ENCODE data around the gene ZFYVE28. TPM values are rescaled to one million over a fixed set of nuclear protein-coding genes. Genes with fewer than 3 reads are reported as not detected.

The ZFYVE28 gene
- total RNA-seq, 2 donors from 2014 or later: 13.8 to 25.6 TPM

DNA sequence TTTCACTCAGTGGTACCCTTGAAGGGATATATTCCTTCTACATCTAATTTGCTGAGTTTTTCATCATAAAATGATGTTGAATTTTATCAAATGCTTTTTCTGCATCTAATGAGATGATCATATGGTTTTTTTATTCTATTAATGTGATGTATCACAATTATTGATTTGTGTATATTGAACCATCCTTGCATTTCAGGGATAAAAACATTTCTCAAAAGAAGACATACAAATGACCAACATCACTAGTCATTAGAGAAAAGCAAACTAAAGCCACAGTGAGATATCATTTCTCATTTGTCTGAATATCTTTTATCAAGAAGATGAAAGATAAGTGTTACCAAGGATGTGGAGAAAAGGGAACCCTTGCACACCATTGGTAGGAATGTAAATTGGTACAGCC, 90.9 kb downstream of the ZFYVE28 start:
- Mint-ChIP-seq H3K9me3 (no peaks in the 10 kb centered on the region), H3K36me3 (peaks cover 25% of the 10 kb centered on the region), H3K27me3 (peaks cover 0 to 2% of the 10 kb centered on the region in 2 donors), H3K4me1 (ENCODE audit: low read depth in 2 of 2) (peaks cover 13% of the 10 kb centered on the region in 2 donors), H3K27ac (no peak overlapping the region), H3K4me3 (no peak overlapping the region)
- ATAC-seq (no peak), DNase-seq (ENCODE audit: low spot score) (no peak)

DNA sequence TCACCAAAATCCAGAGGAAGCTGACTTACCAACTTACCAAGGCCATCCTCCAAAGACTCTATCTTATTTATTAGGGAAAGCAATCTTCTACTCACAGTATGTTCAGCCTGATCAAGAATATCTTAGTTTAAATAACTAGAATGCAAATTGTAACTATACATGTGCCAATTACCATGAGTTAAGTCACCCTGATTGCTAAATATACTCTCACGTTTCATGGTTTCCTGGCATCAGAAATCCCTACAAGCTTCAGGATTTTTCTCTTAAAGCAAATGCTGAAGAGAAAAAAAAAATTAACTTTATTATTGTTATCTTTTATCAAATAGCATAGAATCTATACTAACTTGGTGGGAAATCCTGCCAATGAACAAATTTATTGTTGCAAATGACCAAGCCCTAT, 93.6 kb downstream of the ZFYVE28 start:
- no peak for DNase-seq (ENCODE audit: low spot score)
- Mint-ChIP-seq H3K9me3 (no peaks in the 10 kb centered on the region), H3K27me3 (peaks cover 0 to 7% of the 10 kb centered on the region in 2 donors), H3K36me3 (peaks cover 21% of the 10 kb centered on the region), H3K4me3 (no peak overlapping the region), H3K27ac (no peak overlapping the region), H3K4me1 (ENCODE audit: low read depth in 2 of 2) (peaks cover 22 to 23% of the 10 kb centered on the region in 2 donors)
- no peak for ATAC-seq

DNA sequence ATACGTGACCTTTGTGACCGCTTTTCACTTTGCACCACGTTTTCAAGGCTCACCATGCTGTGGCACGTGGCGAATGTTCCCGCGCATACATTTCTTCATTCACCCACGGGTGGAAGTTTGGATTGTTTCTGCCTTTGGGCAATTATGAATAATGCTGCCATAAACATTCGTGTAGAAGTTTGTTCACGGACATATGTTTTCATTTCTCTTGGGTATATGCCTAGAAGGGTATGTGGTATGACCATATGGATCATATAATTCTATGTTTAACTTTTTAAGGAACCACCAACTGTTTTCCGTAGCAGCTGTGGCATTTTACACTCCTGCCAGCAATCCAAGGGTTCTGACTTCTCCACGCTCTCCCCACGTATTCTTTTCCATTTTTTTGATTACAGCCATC, 95.6 kb downstream of the ZFYVE28 start:
- Mint-ChIP-seq H3K4me3 (no peak overlapping the region), H3K27ac (no peak overlapping the region)

DNA sequence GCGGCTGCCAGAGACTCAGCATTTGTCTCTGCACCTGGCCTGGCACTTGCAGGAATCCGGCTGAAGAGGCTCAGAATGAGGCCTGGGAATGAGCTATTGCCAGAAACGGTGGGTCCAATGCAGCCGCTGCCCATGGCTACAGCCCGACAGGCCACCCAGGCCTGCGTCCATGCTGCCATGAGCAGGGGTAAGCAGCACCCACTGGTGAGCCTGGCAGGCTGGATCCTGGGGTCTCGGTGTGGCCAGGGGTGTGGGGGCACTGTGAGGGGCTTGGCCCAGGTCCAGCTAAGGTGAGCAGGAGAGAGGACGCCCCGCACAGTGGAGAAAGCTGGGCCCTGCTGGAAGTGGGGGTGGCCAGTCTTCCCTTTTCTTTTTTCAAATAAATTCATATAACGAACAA, 96.2 kb downstream of the ZFYVE28 start:
- Mint-ChIP-seq H3K4me3 (no peak overlapping the region), H3K27me3 (peaks cover 0 to 7% of the 10 kb centered on the region in 2 donors)

More for the DNA sequence above, 95.6 kb downstream of the ZFYVE28 start:
- DNase-seq (ENCODE audit: low spot score): no peak
- Mint-ChIP-seq H3K27me3 (peaks cover 0 to 7% of the 10 kb centered on the region in 2 donors), H3K9me3 (no peaks in the 10 kb centered on the region), H3K36me3 (peaks cover 5% of the 10 kb centered on the region), H3K4me1 (ENCODE audit: low read depth in 2 of 2) (peaks cover 22 to 28% of the 10 kb centered on the region in 2 donors)
- ATAC-seq: no peak

DNA sequence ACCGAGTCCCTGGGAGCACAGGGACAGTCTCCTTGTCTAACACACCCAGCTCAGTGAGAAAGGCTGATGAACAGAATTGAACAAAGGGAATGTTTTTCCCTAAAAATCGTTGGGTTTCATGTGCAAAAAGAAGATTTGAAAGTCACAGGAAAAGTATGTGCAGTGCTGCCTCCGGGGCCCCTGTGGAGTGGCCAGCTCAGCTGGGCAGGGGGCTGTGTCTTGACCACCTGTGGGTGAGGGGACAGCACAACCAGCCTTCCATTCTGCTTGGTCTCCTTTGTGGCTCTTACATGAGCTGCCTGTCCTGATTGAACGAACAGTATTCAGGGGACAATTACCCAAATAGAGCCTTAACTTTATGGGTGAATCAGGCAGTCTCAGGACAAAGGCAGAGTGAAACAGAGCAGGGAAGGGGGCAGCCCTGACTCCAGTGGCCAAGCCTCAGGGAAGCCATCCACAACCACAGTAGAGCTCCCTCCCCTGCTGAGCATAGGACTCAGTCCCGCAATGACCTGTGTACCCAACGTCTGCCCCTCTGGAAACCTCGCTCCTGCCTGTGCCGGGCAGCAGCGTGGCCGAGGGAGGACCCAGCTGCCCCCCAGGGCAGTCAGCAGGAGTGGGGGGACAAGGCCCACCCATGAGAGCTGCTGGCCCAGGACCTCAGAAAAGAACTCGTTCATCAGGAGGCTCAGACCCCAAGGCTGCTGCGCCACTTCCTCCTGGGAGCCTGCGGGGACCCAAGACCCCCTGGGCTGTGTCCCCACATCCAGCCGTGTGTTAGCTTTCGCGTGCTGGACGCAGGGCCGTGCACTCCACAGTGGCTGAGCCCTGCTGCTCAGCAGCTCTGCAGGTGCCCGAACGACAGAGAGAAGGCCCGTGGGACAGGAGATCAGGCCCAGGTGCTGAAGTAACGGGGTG, 96.9 kb downstream of the ZFYVE28 start:
- no peaks in the 10 kb centered on the region for H3K9me3 Mint-ChIP-seq
- peak overlapping the region; percentile 35 for H3K4me3 Mint-ChIP-seq
- no peak for ATAC-seq
- peaks cover 0 to 7% of the 10 kb centered on the region in 2 donors for H3K27me3 Mint-ChIP-seq
- H3K36me3 Mint-ChIP-seq: no peaks in the 10 kb centered on the region
- H3K4me1 Mint-ChIP-seq (ENCODE audit: low read depth in 2 of 2): peaks cover 22 to 28% of the 10 kb centered on the region in 2 donors
- DNase-seq (ENCODE audit: low spot score): no peak
- no peak overlapping the region for H3K27ac Mint-ChIP-seq

More for the DNA sequence above, 96.2 kb downstream of the ZFYVE28 start:
- no peak for ATAC-seq
- H3K9me3 Mint-ChIP-seq: no peaks in the 10 kb centered on the region
- H3K36me3 Mint-ChIP-seq: no peaks in the 10 kb centered on the region
- peaks cover 22 to 28% of the 10 kb centered on the region in 2 donors for H3K4me1 Mint-ChIP-seq (ENCODE audit: low read depth in 2 of 2)
- no peak overlapping the region for H3K27ac Mint-ChIP-seq
- no peak for DNase-seq (ENCODE audit: low spot score)

DNA sequence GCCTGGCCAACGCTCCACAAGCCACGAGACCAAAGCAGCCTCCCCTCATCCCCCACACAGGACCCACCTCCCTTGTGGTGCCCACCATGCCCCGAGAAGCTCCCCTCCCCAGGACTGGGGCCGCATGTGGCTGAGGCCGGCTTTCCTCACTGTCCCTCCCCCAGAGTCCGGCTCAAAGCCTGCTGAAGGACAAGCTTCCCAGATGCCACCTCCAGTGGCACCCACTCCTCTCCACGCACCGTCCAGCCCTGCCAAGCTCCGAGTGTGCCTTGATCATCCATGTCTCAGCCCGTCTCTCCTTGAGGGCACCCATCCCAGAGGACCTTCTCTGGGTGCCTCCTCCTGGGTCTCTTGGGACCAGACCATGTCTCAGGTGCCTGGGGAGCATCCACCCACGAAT, 97.7 kb downstream of the ZFYVE28 start:
- H3K27me3 Mint-ChIP-seq: peaks cover 0 to 7% of the 10 kb centered on the region in 2 donors
- H3K4me1 Mint-ChIP-seq (ENCODE audit: low read depth in 2 of 2): peaks cover 22 to 28% of the 10 kb centered on the region in 2 donors
- H3K27ac Mint-ChIP-seq: no peak overlapping the region
- DNase-seq (ENCODE audit: low spot score): no peak
- H3K4me3 Mint-ChIP-seq: peak overlapping the region; percentile 35
- ATAC-seq: no peak
- peaks cover 6% of the 10 kb centered on the region for H3K36me3 Mint-ChIP-seq
- no peaks in the 10 kb centered on the region for H3K9me3 Mint-ChIP-seq

DNA sequence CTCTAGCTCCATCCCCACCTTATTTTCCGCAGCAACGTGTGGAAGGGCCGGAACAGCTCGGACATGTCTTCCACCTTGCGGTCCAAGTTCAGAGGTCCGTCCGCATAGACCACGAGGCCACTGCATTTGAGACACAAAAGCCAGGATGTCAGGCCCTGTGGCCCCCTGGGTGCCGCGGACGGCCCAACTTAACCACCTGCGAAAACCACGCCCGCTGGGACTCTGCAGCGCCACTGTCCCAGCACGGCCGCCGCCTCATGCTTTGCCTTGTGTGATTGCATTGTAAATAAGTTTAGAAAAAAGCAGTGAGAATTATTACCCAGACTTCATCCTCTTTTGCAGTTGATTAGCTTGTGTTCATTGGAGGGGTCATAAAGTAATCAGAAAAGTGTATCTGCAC, 98.3 kb downstream of the ZFYVE28 start:
- Mint-ChIP-seq H3K9me3 (no peaks in the 10 kb centered on the region), H3K36me3 (peaks cover 9% of the 10 kb centered on the region), H3K27ac (no peak overlapping the region), H3K27me3 (peaks cover 0 to 7% of the 10 kb centered on the region in 2 donors), H3K4me3 (peak overlapping the region; percentile 25), H3K4me1 (ENCODE audit: low read depth in 2 of 2) (peaks cover 22 to 28% of the 10 kb centered on the region in 2 donors)
- DNase-seq (ENCODE audit: low spot score) (peak; percentile 60), ATAC-seq (peak; percentile 81)

DNA sequence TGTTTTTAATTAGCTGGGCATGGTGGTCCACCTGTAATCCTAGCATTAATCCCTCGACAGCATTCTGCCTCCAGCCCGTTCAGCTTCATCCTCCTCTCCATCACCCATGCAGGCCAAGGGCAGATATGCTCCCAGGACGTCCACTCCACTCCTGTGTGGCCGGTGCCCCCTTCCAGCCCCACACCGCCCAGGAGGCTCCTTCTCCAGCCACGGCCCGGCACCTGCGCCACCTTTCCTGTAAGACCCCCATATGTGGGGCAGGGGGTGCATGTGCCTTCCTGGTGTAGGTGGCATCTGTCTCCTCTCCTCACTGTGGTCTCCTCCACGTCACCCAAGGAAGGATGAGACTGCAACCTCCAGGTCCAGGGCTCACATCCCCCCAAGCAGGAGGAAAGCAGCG, 99.6 kb downstream of the ZFYVE28 start:
- H3K9me3 Mint-ChIP-seq: no peaks in the 10 kb centered on the region
- H3K4me1 Mint-ChIP-seq (ENCODE audit: low read depth in 2 of 2): peaks cover 22 to 28% of the 10 kb centered on the region in 2 donors
- H3K4me3 Mint-ChIP-seq: no peak overlapping the region
- H3K36me3 Mint-ChIP-seq: peaks cover 9% of the 10 kb centered on the region
- ATAC-seq: no peak
- peaks cover 0 to 7% of the 10 kb centered on the region in 2 donors for H3K27me3 Mint-ChIP-seq
- DNase-seq (ENCODE audit: low spot score): no peak
- H3K27ac Mint-ChIP-seq: no peak overlapping the region

DNA sequence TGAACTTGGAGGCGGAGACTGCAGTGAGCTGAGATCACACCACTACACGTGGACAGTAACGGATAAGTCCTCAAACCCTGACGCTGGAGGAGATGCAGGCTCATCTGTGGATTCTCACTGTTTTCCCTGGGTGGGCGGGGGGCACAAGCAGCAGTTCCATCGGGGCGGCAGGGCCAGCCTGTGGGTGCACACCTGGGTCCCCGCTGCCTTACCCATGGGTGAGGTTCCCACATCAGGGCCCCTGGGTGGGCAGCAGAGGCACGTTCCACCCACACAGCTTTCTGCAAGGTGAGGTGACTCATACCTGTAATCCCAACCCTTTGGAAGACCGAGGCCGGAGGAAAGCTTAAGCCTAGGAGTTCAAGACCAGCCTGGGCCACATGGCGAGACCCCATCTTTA, 100.0 kb downstream of the ZFYVE28 start:
- Mint-ChIP-seq H3K27ac (no peak overlapping the region), H3K4me1 (ENCODE audit: low read depth in 2 of 2) (peaks cover 22 to 28% of the 10 kb centered on the region in 2 donors)

DNA sequence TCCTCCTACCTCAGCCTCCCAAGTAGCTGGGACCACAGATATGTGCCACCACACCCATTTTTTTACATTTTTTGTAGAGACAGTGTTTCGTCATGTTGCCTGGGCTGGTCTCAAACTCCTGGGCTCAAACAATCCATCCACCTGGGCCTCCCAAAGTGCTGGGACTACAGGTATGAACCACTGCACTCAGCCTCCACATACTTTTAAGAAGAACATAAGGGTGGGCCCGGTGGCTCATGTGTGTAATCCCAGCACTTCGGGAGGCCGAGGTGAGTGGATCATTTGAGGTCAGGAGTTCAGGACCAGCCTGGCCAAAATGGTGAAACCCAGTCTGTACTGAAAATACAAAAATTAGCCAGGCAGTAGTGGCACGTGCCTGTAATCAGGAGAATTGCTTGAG, 105.1 kb downstream of the ZFYVE28 start:
- H3K27me3 Mint-ChIP-seq: no peaks in the 10 kb centered on the region
- ATAC-seq (no peak), DNase-seq (ENCODE audit: low spot score) (no peak)
- H3K36me3 Mint-ChIP-seq: peaks cover 9% of the 10 kb centered on the region
- no peak overlapping the region for H3K27ac Mint-ChIP-seq
- H3K4me1 Mint-ChIP-seq (ENCODE audit: low read depth in 2 of 2): no peaks in the 10 kb centered on the region
- H3K4me3 Mint-ChIP-seq: no peak overlapping the region
- no peaks in the 10 kb centered on the region for H3K9me3 Mint-ChIP-seq

More for the DNA sequence above, 100.0 kb downstream of the ZFYVE28 start:
- peaks cover 9% of the 10 kb centered on the region for H3K36me3 Mint-ChIP-seq
- no peak for ATAC-seq
- no peak overlapping the region for H3K4me3 Mint-ChIP-seq
- DNase-seq (ENCODE audit: low spot score): no peak
- H3K9me3 Mint-ChIP-seq: no peaks in the 10 kb centered on the region
- peaks cover 0 to 7% of the 10 kb centered on the region in 2 donors for H3K27me3 Mint-ChIP-seq

DNA sequence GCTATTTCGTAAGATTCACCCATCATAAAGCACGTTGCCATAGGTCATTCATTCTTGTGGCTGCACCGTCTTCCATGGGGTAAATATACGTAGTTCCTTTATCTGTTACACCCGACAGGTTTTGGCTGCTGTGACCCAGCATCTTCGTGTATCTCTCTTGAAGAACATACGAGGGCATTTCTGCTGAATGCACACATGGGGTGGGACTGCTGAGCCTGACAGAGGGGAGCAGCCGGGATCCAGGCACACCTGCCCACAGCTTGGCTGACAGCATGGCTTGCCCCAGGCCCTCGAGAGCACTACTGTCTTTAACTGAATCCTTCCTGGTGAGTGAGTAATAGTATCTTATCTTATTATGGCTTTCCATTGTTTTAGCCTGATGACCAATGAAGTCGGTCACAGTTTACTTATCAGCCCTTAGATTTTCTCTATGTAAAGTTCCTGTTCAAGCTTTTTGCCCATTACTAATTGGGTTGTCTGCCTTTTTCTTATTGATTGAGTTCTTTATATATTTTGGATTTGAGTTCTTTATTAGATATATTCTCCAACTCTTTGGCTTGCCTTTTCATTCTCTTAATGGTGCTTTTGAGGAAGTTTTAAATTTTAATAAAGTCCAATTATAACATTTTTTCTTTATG, 111.6 kb downstream of the ZFYVE28 start:
- no peaks in the 10 kb centered on the region for H3K9me3 Mint-ChIP-seq
- no peaks in the 10 kb centered on the region for H3K36me3 Mint-ChIP-seq
- no peak overlapping the region for H3K4me3 Mint-ChIP-seq
- H3K27me3 Mint-ChIP-seq: no peaks in the 10 kb centered on the region
- no peaks in the 10 kb centered on the region for H3K4me1 Mint-ChIP-seq (ENCODE audit: low read depth in 2 of 2)
- no peak for ATAC-seq
- H3K27ac Mint-ChIP-seq: no peak overlapping the region
- DNase-seq (ENCODE audit: low spot score): no peak

DNA sequence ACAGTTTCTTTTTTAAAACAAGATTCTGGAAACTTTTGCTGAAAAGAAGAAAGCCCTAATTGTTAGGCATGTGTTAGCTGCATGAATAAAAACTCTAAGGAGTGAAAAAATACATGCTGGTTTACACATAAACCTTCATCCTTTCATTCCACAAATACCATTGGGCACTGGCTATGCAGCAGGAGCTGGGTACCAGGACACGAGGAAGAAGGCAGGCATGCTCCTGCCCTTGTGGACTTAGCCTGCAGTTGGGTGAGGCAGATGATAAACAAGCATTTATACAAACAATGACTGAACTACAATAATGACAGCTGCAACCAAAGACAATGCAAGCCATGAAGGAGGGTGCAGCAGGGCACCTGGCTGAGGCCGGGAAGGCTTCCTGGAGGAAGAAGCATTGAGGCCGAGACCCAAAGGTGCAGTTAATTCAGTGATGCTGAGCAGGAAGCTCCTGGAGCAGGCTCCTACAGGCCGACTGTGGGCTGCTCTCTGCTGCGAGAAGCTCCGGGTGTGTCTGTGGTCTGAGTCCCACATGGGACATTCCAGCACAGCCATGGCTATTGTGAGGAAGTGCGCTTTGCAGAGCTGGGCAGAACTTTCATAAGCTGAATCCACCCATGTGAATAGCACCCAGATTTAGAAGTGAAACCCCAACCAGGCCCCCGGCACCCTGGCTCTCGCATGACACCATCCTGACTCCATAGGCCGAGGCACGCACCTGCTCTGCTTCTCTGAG, 112.5 kb downstream of the ZFYVE28 start:
- H3K4me3 Mint-ChIP-seq: no peak overlapping the region
- no peaks in the 10 kb centered on the region for H3K4me1 Mint-ChIP-seq (ENCODE audit: low read depth in 2 of 2)
- H3K27me3 Mint-ChIP-seq: no peaks in the 10 kb centered on the region
- DNase-seq (ENCODE audit: low spot score): no peak
- H3K27ac Mint-ChIP-seq: no peak overlapping the region
- ATAC-seq: no peak
- H3K36me3 Mint-ChIP-seq: no peaks in the 10 kb centered on the region
- no peaks in the 10 kb centered on the region for H3K9me3 Mint-ChIP-seq

DNA sequence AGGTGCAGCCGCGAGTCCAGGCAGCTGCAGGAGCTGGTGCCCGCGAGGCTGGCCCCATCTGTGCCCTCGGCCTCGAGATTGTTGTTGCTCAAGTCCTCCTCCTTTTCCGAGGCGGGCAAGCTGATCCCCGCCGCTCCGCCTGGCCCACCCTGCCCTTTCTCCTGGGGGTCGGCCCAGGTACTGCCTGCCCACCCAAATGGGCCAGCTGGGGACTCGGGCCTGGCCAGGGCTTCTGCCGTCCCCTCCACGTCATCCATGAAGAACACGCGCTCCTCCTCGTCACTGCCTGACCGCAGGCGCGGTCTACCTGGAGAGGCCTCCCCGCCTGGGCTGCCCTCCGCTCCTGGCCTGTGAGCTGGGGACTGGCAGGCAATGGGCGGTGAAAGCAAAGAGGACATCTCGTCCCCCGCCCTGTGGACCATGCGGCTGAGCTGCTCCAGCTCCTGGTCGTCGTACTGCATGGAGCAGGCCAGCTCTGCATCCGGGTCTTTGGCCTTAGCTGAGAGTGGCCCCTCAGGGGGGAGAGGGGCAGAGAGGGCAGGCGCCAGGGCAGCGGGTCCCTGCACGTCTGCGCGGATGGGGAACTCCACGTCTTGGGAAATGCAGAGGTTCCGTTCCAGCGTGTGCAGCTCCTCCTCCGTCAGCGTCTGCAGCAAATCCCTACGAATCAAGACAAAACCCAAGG, 113.4 kb downstream of the ZFYVE28 start:
- H3K4me3 Mint-ChIP-seq: no peak overlapping the region
- DNase-seq (ENCODE audit: low spot score): no peak
- no peaks in the 10 kb centered on the region for H3K36me3 Mint-ChIP-seq
- H3K27me3 Mint-ChIP-seq: no peaks in the 10 kb centered on the region
- peaks cover 0 to 2% of the 10 kb centered on the region in 2 donors for H3K4me1 Mint-ChIP-seq (ENCODE audit: low read depth in 2 of 2)
- no peak for ATAC-seq
- H3K27ac Mint-ChIP-seq: no peak overlapping the region
- H3K9me3 Mint-ChIP-seq: no peaks in the 10 kb centered on the region

All from natural killer cell treated with Interleukin-12 subunit alpha and Interleukin-12 subunit beta and Interleukin-15 and Interleukin-18, amount 100 ng/mL, for 72 hours (primary cell).